Smooth muscle cell of the umbilical artery (primary cell): ENCODE data around the gene OR52N2. TPM values are rescaled to one million over a fixed set of nuclear protein-coding genes. Genes with fewer than 3 reads are reported as not detected.

ENCODE experiments used
- total RNA-seq: library from RNA; depleted of rRNA; stranded (reverse); fragments of >200 nt; gene quantifications from 2 replicates; pipeline ENCODE4 v1.2.3, GENCODE V29; 2014

OR52N2 gene
- total RNA-seq: not detected in 2 replicates

GRCh38 chr11:5808500-5809121, at the start of gene OR52N2:
TSS of gene OR52N2 (plus strand) at chr11:5808924. CDS start at chr11:5820336, 11,412 bp downstream.

DNA sequence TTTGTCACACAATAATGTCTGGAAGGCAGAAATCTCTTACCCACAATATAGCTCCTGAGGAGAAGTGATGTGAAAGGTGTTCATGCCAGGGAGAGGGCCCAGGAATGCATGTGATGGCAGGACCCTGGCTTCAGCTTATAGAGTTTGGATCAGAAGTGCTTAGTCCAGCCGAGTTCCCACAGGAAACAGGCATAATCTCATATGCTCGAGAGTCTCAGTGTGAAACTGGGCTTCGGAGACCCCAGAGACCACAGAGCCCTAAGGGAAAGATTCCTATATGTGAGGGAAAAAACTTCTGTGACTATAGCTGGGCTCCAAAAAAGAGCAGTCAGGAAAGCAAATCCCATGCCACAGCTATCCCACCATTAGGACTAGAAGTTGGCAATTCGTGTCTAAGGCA, 25.5 kb upstream of the OR52N2 start, which contains the start of gene OR52N5:
Gene OR52N5 (minus strand): TSS at position 101 of the 400 bp plus-strand sequence. CDS start 4,721 bp downstream, outside the sequence.

GRCh38 chr11:5791165-5791564, 17.6 kb upstream of the OR52N2 start, which contains the start of gene OR52N1:
TSS of gene OR52N1 (minus strand) at chr11:5791265. CDS start at chr11:5788816, 2,449 bp downstream.

DNA sequence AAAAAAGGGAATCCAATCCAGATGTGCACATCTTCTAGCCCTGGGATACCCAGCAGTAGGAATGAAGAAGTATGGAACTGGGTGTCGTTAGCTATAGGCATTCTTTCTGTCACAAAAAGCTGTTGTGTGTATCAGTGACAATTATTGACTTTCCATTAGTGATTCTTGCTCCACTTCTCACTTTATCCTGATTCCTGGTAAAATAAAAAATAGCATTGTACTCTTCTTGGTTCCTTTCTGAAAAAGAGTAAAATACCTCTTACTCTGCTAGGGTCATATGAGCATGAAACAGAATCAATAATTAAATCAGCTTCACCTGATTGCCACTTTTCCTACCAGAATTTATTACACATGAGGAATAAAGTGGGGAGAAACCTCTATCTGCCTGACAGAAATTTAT, 33.1 kb downstream of the OR52N2 start, which contains the start of gene OR52E6:
Gene OR52E6 (minus strand): TSS at position 101 of the 400 bp plus-strand sequence. CDS start 0 bp downstream, at position 101.

DNA sequence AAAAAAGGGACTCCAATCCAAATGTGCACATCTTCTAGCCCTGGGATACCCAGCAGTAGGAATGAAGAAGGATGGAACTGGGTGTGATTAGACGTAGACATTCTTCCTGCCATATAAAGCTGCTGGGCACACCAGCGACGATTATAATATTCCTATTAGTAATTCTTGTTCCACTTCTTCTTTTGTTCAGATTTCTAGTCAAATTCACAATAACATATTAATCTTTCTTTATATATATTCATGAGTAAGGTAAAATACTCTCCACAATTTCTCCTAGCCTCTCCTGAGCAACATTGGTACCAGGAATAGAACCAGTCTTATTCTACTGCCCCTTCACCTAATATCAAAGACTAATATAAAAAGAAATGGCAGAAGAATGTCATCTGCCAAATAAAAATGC, 48.9 kb downstream of the OR52N2 start, which contains the start of gene OR52E8:
Gene OR52E8 (minus strand): TSS at position 101 of the 400 bp plus-strand sequence. CDS start 0 bp downstream, at position 101.

Other genes with a start within 250 kb of the OR52N2 start
- gene OR52B6, start 228.0 kb upstream of the OR52N2 start, total RNA-seq: not detected in 2 replicates
- 4.8 and 8.7 TPM in 2 replicates for gene TRIM6, start 212.3 kb upstream of the OR52N2 start, total RNA-seq
- gene TRIM34, start 183.9 kb upstream of the OR52N2 start, total RNA-seq: 10.7 and 16.7 TPM in 2 replicates
- 39.2 and 54.7 TPM in 2 replicates for gene TRIM5, start 123.8 kb upstream of the OR52N2 start, total RNA-seq
- gene TRIM22, start 119.1 kb upstream of the OR52N2 start, total RNA-seq: 134 and 153 TPM in 2 replicates
- not detected in 2 replicates for gene OR56B1, start 72.5 kb upstream of the OR52N2 start, total RNA-seq
- gene OR52N4, start 54.7 kb upstream of the OR52N2 start, total RNA-seq: not detected in 2 replicates
- gene OR52N5, start 25.6 kb upstream of the OR52N2 start, total RNA-seq: not detected in 2 replicates
- gene OR52N1, start 17.7 kb upstream of the OR52N2 start, total RNA-seq: 0.09 TPM in 1 of 2 replicates, not detected in the other
- not detected in 2 replicates for gene OR52E6, start 33.0 kb downstream of the OR52N2 start, total RNA-seq
- not detected in 2 replicates for gene OR52E8, start 48.8 kb downstream of the OR52N2 start, total RNA-seq
- not detected in 2 replicates for gene OR52E4, start 71.7 kb downstream of the OR52N2 start, total RNA-seq
- gene OR52E5, start 84.3 kb downstream of the OR52N2 start, total RNA-seq: not detected in 2 replicates
- gene OR56A3, start 133.3 kb downstream of the OR52N2 start, total RNA-seq: not detected in 2 replicates
- gene OR56A5, start 159.6 kb downstream of the OR52N2 start, total RNA-seq: not detected in 2 replicates
- not detected in 2 replicates for gene OR52L1, start 178.1 kb downstream of the OR52N2 start, total RNA-seq
- gene OR56A4, start 198.0 kb downstream of the OR52N2 start, total RNA-seq: not detected in 2 replicates
- gene OR56A1, start 221.8 kb downstream of the OR52N2 start, total RNA-seq: under 0.01 TPM in 1 of 2 replicates, not detected in the other